Hematopoietic multipotent progenitor cell treated with erythropoietin and hydrocortisone succinate and interleukin-3 and kit ligand, for 8 days (in vitro differentiated cells): ENCODE data around the gene DNAJC19.

Experiments used
- DNase-seq: peaks from one replicate; pipeline ENCODE4 v3.0.0-alpha.2; 2015

Gene DNAJC19

GRCh38 chr3:180959691-180960090 is 29.8 kb downstream of the DNAJC19 start:
- DNase-seq, result no peak

GRCh38 chr3:180947761-180948390 is 41.7 kb downstream of the DNAJC19 start:
- DNase-seq, result no peak

- no peak for DNase-seq
Observed at GRCh38 chr3:180940826-180941225, 48.7 kb downstream of the DNAJC19 start.

GRCh38 chr3:180934638-180935037 is 54.9 kb downstream of the DNAJC19 start:
- no peak for DNase-seq
